Endothelial cell of umbilical vein (primary cell): ENCODE measurements around the gene EDN2.

Experiments used
- POLR2A ChIP-seq: IDR thresholded peaks from 2 replicates; pipeline ENCODE4 v1.6.1; 2012; ENCODE audit warnings: low read depth, mild to moderate bottlenecking, control low read depth, low read length
- POLR2AphosphoS5 ChIP-seq: IDR thresholded peaks from 2 replicates; pipeline ENCODE4 v1.6.1; 2012; ENCODE audit warnings: low read depth, mild to moderate bottlenecking, control low read depth, low read length, moderate library complexity; ENCODE audit not compliant: insufficient read depth

GRCh38 chr1:41474490-41475271 lies 9.8 kb downstream of the EDN2 start:
- TF ChIP-seq POLR2AphosphoS5 (no peak), POLR2A (no peak)
